ENCODE measurements around the gene DENND2A.
"Not testable (repeated sequence)": the region's sequence is repeated elsewhere in the genome, so short reads cannot be mapped to it uniquely, and the experiment has no call there.

DENND2A gene

DNA sequence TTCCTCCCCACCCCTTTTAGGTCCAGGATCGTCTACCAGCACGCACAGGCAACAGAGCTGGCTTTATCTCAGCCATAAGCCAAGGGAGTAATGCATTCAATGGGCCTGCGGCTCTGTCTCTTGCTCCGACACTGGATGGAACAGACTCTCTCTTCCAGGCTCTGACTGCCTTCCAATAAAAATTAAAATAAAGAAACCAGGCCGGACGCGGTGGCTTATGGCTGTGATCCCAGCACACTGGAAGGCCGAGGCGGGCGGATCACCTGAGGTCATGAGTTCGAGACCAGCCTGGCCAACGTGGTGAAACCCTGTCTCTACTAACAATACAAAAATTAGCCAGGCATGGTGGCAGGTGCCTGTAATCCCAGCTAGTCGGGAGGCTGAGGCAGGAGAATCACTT lies 4.1 kb upstream of the DENND2A start:
- not testable (repeated sequence) for DNase-seq

DNA sequence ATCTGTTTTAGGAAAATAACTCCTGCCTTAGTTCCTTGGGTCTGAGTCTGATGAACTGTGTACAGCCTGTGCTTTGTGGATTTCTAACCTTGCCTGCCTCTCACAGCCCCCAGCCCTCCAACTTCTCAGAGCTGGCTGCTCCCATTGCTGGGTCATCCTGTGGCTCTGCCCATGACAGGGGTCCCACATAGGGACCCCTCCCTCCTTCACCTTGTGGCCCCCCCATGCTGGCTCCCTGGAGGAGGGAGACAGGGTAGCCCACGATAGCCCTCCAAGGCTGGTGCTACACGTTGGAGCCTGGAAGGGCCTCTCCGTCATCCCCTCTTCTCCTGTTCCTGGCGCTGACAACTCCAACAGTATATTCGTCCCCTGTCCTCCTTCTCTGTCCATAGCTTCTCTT lies 2.8 kb upstream of the DENND2A start:
- DNase-seq, result no peak

DNA sequence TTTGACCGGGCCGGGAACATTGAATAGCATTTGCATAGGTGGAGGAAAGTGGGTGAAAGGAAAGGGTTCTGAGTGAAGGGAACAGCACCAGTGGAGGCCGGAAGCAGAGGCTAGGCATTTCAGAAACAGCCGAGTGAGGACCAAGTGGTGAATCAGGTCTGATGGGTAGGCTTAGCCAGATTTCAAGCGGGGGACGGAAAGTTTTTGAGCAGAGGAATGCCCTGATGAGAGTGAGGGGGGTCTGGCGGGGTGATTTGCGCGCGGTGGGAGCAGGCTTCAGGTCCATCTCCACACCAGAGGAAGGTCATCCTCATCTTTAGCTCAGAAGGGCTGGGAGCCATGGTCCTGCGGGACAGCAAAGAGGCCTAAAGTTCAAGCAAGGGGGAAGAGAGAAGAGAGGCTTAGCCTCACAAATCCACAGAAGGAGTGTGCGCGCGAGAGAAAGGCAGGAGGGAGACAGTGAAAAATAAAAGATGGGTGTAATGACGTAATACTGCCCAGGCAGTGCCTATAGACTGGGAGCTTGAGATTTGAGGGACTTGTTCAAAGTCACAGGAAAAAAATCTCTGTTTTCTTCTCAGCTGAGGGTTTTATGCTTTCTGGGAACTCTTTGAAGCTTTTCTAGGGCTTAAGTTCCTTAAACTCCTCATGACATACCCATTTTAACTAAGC lies 1.0 kb upstream of the DENND2A start:
- DNase-seq, result no peak

DNA sequence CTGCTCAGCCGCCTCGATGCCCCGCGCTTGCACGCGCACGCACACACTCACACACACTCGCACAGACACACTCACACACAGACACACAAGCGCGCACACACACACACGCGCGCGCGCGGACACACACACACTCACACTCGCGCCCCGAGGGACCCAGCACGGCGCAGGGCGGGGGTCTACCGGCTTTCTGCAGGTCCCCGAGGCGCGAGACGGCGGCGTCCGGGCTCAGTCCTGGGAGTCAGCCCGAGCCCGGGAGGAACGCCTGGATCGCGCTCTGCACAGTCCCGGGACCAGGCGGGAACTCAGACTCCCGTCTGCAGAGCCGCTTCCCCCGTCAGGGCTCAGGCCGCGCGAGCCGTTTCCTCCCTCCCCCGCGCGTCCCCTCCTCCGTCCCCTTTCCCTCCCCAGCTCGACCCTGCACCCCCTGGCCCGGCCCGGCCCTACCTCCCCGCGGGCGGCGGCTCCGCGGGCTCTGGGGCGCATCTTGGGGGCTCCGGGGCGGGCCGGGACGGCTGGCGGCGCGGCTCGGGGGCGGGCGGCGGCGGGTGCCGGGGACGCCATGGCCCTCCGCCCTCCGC lies 464 bp downstream of the DENND2A start:
- peak; percentile 73 for DNase-seq

DNA sequence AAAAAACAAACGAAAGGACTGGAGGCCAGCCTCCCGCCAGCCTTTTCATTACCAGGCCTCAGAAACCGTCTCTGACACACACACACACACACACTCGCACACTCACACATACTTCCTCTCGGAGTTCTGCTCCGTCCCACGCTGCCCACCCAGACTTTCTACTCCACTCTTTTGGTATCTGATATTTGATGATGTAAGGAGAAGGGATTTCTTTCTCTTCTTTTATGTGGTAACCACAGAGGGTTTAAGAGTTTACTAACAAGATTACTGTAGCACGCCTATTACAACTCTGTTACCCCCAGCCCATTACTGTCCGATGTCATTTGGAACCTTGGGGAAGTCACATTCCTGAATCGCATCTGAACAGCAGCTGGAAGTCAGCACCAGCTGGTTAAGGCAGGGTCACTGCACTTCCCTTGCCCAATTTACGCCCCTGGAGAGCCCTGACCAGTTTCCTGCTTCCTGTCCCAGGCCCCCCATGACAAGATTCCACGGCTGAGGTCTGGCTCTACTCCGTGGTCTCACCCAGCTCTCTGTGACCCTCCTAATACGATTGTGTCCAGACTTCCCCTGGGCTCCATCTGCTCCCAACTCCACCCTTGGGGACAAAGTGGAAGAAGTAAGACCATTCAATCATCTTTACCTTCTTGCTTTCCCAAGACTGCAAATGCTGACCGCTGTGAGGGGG lies 1.1 kb downstream of the DENND2A start:
- peak; percentile 69 for DNase-seq

DNA sequence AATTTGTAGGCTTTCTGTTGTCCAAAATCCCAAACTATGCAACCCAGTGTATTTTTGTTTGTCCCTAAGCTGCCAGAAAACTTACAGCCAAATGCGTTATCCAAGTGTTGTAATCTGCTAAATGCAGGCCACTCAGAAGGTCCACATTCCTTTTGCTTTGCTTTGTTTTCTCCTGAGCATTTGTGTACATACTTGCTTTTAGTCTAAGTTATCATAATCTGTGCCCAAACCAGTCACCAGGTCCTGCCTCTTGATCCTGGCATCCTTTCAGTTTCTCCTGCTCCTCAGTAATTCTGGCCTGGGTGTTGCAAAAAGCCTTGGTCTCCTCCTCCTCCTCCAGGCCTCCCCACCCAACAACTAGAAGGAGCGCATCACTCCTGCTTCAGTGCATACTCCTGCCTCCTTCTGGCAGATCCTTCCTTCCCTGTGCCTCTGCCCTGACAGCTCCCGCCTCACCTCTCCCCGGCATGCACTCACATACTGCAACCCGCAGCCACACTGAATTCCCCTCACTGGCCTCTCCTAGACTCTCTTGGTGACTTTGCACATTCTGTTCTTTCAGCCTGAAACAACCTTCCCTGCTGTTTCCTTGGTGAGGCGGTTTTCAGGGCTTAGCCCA lies 2.3 kb downstream of the DENND2A start:
- peak; percentile 42 for DNase-seq

DNA sequence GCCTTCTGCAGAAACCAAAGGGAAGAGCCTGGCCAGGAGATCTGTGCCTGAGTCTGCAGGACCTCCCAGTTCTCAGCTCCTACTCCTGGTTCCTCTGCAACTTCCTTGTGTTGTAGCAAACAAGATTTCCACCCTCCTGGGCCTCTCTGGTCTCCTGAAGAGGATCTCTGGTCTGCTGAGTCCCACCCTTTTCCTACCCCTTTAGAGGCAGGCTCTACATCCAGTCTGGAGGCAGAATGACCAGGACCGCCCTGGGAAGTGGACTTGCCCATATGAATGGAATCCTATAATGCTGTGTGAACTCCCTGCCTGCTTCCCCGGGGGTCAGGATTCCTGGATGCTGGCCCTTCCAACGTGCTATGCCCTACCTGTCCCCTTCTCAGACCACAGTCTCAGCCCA lies 3.2 kb downstream of the DENND2A start:
- DNase-seq, result no peak

DNA sequence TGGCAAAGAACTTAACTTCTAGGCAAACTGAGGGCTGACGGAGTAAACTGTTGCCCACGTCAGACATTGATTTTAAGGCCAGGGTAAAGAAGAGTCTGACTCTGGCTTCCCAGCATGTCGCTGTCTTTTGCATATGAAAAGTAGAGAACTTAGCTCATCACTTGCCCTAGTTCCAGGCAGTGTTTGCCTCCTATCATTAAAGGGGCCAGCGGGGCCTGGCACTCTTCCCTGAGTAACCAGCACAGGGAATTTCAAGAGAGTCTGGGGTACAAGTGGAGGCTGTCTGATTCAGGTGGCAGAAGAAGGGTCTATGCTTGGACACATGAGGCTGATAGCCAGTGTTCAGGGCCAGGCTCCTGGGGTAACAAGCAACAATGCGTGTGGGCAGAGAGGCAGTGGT lies 4.8 kb downstream of the DENND2A start:
- no peak for DNase-seq

DNA sequence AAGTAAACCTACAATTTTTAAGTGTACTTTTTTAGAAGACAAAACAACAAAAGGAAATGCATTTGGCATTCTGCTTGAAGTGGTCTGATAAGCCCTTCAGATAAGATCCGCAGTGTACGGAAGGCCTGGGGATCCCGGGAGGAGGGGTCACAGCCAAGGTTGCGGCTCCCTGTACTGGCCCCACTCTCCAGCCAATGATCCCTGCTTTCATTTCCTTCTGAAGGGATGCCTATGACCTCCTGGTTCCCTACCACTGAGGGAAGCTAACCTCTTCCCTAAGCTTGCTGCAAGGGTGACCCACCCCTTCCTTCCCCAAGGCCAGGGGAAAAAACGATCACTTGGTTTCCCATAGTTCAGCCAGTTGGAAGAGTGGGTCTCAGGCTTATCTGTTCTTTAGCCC lies 5.3 kb downstream of the DENND2A start:
- DNase-seq, result no peak

DNA sequence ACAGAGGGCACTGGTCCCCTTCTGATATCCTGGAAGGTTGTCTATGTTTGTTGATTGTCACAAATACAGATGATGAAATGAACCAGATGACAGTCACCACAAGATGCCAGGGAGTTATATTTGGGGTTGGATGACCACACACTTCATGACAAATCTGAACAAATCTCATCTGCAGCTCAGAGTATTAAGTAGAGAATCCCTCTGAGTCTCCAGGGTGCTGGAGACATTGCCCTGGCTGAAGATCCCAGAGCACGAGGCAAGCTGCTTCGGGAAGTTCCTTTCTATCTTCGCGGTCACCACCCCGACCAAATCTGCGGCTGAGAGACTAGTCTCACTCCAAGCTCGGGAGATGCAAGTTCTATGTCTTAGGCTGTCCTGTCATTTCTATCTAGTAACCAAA lies 9.0 kb downstream of the DENND2A start:
- no peak for DNase-seq

DNA sequence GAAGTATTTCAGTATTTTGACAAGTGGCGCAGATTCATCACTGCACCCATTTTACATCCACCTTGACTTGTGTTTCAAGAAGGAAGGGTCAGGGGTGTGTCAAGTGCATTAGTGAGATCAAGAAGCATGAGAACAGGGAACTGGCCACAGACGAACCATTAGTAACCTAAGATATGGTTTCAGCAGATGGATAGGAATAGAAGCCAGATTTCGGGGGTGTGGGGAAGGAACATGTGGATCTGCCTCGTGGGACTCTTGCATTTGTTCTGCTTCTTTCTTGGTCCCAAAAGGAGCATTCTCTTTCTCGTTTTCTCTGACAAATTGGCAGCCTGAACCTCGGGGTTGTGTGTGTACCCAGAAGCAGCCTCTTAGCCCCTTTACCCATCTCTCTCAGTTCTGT lies 9.6 kb downstream of the DENND2A start:
- no peak for DNase-seq

DNA sequence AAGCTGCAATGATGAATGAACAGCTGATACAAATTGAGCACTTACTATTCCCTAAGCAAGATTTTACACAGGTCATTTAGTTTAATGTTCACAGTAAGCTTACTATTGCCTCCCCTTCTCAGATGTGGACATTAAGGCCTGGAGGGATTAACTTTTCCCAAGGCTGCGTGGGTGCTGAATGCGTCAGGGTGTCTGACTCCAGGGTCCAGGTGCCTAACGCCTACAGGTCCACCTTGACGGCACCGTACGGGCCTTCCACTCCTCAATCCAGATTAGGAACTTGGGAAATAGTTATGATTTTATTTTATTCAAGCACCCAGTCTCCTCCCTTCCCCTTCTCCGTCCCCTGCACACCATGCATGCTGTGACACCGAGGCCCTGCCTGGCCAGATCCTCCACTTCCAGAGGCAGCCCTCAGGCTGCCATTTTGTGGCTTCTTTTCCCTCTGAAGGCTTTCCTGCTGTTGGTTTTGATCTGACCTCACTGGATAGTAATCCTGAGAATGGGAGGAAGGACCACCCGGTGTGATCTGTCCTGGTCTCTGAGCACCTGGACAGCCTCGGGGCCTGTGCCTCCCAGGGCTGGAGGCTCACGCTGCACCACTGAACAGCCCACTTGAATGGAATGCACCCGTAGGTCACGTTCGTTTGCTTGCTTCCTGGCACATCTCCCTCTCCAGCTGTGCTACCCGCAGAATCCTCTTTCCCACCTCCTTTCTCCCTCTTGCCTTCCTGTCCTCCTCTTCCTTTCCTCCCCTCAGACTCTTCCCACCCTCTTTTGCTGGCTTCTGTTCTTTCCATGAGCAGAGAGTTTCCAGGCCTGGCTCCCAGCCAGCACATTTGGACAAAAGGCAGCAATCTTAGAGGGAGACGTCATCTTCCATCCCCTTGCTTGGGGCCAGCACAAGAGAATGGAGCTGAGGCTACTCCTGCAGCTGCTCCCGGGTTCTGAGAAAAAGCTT lies 14.4 kb downstream of the DENND2A start:
- peak; percentile 100 for DNase-seq

DNA sequence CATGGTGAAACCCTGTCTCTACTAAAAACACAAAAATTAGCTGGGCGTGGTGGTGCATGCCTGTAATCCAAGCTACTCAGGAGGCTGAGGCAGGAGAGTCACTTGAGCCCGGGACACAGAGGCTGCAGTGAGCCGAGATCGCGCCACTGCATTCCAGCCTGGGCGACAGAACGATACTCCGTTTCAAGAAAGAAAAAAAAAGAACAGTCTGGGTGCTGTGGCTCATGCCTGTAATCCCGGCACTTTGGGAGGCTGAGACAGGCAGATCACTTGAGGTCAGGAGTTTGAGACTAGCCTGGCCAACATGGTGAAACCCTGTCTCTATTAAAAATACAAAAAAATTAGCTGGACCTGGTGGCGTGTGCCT lies 15.4 kb downstream of the DENND2A start:
- DNase-seq, result not testable (repeated sequence)

DNA sequence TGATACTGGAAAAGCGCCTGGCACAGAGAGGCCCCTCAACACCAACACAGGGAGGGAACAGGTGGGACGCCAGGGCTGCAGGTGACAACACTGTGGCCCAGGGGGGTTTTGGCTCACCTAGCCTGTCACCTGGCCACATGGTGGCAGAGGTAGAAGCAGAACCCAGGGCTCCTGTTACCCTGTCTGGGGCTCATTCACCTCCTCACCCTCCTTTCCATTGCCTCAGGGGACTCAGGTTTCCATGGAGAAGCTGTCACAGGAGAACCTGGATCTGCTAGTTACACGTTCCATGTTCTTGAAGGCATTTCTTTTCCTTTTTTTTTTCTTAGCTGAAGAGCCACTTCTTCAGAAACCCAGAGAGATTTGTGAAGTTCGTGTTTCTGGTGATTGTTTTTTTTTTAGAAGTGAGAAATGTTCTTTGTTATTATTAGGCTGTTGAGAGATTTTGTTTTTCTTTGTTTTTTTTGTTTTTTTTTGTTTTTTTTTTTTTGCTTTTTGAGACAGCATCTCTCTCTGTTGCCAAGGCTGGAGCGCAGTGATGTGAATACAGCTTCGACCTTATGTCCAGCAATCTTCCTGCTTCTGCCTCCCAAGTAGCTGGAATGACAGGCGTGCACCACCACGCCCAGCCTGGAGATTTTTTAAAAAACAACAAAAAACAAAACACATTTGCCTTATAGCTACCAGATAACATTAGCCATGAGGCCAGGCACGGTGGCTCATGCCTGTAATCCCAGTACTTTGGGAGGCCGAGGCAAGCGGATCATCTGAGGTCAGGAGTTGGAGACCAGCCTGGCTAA lies 16.0 kb downstream of the DENND2A start:
- DNase-seq, result peak; percentile 89

DNA sequence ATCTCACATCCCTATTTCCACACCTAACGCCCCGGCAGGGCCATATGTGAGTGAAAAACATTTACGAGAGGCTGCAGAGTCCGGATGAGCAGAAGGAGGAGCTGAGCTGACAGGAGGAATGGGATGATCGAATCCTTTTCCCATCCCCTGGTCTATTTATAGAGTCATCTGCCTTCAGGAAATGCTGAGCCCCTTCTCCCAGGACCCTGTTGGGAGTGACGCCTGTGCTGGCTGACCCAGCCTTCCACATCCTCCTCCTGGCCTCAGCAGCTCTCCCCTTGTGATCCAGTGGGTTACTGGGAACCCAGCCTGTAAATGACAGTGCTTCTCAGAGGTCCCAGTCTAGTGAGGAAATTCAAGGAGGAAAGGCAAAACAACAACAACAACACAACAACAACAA lies 16.6 kb downstream of the DENND2A start:
- DNase-seq, result peak; percentile 37

DNA sequence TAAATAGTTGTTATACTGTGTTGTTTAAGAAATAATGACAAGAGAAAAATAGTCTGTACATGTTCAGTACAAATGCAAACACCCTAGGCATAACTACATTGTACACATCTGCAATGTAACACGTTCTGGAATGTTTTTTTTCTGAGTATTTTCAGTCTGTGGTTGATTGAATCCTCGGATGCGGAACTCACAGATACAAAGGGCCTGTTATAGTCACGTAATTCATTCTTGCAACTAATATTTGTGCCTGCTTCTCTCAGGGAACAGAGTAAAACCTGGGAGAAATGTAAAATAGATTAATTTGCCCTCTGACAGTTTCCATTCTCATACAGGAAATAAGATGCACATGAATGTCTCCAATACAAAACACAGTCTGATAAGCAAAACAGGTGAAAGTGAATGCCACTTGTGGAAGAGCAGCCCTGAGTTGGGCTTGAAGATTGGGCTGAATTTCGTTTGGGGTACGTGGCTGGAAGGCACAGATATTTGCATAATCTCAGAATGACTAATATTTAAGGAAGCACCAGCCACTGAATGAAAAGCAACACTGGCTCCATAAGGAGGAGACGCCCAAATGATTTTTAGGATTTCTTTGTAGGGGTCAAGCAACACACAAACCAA lies 19.1 kb downstream of the DENND2A start:
- no peak for DNase-seq

DNA sequence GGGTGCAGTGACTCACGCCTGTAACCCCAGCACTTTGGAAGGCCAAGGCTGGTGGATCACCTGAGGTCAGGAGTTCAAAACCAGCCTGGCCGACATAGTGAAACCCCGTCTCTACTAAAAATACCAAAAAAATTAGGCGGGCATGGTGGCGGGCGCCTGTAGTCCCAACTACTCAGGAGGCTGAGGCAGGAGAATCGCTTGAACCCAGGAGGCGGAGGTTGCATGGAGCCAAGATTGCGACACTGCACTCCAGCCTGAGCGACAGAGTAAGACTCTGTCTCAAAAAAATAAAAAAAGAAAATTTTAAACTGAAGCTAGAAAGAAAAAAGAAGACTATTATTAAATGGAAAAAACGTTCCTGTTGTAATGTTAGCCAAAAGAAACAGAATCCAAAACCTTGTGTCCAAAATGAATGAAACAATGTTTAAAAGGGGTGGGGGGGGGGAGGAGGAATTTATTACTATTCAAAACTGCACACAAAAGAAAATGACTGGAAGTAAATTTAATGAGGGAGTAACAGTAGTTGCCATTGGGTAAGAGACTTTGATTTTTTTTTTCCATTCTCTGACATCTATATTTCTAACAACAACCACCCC lies 20.6 kb downstream of the DENND2A start:
- DNase-seq, result not testable (repeated sequence)

DNA sequence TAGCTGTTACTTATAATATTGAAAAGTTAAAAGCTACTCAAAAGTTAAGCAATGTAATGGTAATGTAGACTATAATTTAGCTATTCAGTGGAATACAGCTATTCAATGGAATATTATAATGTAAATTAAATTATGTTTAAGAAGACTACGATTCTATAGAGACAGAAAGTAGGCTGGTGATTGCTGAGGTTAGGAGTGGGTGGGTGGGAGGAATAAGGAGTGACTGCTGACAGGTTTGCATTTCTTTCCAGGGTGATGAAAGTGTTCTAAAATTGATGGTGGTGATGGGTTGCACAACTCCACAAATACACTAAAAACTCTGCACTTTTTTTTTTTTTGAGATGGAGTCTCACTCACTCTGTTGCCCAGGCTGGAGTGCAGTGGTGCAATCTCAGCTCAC lies 21.4 kb downstream of the DENND2A start:
- no peak for DNase-seq

DNA sequence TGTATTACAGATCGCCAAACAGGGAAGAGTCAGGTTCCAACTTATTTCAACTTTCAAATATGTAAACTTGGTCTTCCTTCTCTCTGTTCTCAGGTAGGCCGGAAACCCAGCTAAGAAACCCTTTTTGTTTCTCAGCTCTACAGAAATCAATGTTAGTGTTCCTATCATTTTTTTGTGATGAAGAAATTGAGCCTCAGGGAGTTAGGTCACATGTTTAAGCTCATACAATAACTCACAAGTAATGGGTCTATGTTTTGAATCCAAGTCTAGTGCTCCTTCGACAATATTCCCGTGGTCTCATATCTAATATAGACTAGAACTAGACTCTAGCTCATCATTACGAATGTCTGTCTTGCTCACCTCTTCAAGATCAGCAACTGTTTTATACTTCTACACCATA lies 22.3 kb downstream of the DENND2A start:
- no peak for DNase-seq

DNA sequence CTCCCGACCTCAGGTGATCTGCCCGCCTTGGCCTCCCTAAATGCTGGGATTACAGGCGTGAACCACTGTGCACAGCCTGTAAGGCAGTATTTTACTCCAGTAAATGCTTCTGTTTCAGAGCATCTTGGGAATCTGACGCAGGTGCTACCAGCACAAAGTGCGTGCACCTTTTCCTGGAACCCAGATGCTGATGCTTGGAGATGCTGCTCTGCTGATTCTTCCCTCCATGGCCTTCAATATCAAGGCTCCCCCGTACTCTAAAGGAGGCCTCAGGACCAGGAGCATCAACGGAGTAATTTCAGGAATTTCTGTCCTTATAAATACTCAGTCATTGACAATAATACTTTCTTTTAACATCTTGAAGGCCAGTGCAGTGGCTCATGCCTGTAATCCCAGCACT lies 23.5 kb downstream of the DENND2A start:
- no peak for DNase-seq

DNA sequence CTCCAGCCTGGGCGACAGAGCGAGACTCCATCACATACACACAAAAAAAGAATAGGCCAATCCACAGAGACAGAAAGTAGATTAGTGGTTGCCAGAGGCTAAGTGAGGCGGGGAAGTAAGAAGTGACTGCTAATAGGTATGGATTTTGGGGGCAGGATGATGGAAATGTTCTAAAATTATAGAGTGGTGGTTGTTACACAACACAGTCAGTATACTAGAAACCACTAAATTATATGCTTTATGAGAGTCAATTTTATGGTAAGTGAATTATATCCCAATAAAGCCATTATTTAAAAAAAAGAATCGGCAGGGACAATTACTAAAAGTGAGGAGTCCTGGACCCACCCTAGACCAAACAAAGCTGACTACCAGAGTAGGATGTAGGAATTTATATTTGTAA lies 24.3 kb downstream of the DENND2A start:
- DNase-seq, result peak; percentile 11
